KOPT-K1 (cell line): ENCODE measurements around the gene GMPPA.

Experiments
- H3K27ac ChIP-seq: fragments of 200-600 bp; sonication (generic); 2 replicates; pipeline ENCODE4 v1.5.1; 2016; ENCODE audit warnings: antibody characterized with exemption, mild to moderate bottlenecking, low read depth, low read length; ENCODE audit not compliant: poor library complexity, severe bottlenecking
- H3K36me3 ChIP-seq: fragments of 200-600 bp; sonication (generic); 2 replicates; pipeline ENCODE4 v1.5.1; 2017; ENCODE audit warnings: antibody characterized with exemption, mild to moderate bottlenecking, low read length, moderate library complexity; ENCODE audit not compliant: insufficient read depth
- H3K9me3 ChIP-seq: fragments of 200-600 bp; sonication (generic); 2 replicates; pipeline ENCODE4 v1.5.1; 2017; ENCODE audit warnings: antibody characterized with exemption, low read length, mild to moderate bottlenecking; ENCODE audit not compliant: insufficient read depth, poor library complexity, severe bottlenecking

The GMPPA gene

GRCh38 chr2:219464286-219465032, 34.2 kb upstream of the GMPPA start:
- Histone ChIP-seq H3K9me3 (no peaks in the 10 kb centered on the region), H3K27ac (no peak overlapping the region), H3K36me3 (no peaks in the 10 kb centered on the region)

GRCh38 chr2:219465659-219466561, 32.8 kb upstream of the GMPPA start:
- Histone ChIP-seq H3K36me3 (no peaks in the 10 kb centered on the region), H3K27ac (no peak overlapping the region), H3K9me3 (no peaks in the 10 kb centered on the region)

GRCh38 chr2:219466816-219467735, 31.6 kb upstream of the GMPPA start:
- Histone ChIP-seq H3K27ac (no peak overlapping the region), H3K36me3 (no peaks in the 10 kb centered on the region), H3K9me3 (no peaks in the 10 kb centered on the region)

GRCh38 chr2:219467736-219468075, 31.0 kb upstream of the GMPPA start:
- H3K36me3 ChIP-seq: no peaks in the 10 kb centered on the region
- H3K9me3 ChIP-seq: no peaks in the 10 kb centered on the region
- H3K27ac ChIP-seq: no peak overlapping the region

GRCh38 chr2:219468410-219469185, 30.1 kb upstream of the GMPPA start:
- H3K36me3 ChIP-seq: no peaks in the 10 kb centered on the region
- H3K9me3 ChIP-seq: no peaks in the 10 kb centered on the region
- H3K27ac ChIP-seq: no peak overlapping the region

GRCh38 chr2:219469186-219469724, 29.4 kb upstream of the GMPPA start:
- H3K36me3 ChIP-seq: no peaks in the 10 kb centered on the region
- no peak overlapping the region for H3K27ac ChIP-seq
- no peaks in the 10 kb centered on the region for H3K9me3 ChIP-seq

- H3K36me3 ChIP-seq: no peaks in the 10 kb centered on the region
- H3K9me3 ChIP-seq: no peaks in the 10 kb centered on the region
- no peak overlapping the region for H3K27ac ChIP-seq
Observed at GRCh38 chr2:219470429-219470828, 28.3 kb upstream of the GMPPA start.

GRCh38 chr2:219471476-219472371, 27.0 kb upstream of the GMPPA start:
- Histone ChIP-seq H3K9me3 (no peaks in the 10 kb centered on the region), H3K27ac (no peak overlapping the region), H3K36me3 (no peaks in the 10 kb centered on the region)

- Histone ChIP-seq H3K27ac (no peak overlapping the region), H3K9me3 (no peaks in the 10 kb centered on the region), H3K36me3 (no peaks in the 10 kb centered on the region)
Observed at GRCh38 chr2:219472629-219473187, 26.0 kb upstream of the GMPPA start.

- H3K27ac ChIP-seq: no peak overlapping the region
- H3K36me3 ChIP-seq: no peaks in the 10 kb centered on the region
- H3K9me3 ChIP-seq: no peaks in the 10 kb centered on the region
Observed at GRCh38 chr2:219473511-219473910, 25.2 kb upstream of the GMPPA start.

GRCh38 chr2:219474285-219475060, 24.2 kb upstream of the GMPPA start:
- H3K9me3 ChIP-seq: no peaks in the 10 kb centered on the region
- no peak overlapping the region for H3K27ac ChIP-seq
- H3K36me3 ChIP-seq: no peaks in the 10 kb centered on the region

GRCh38 chr2:219475278-219475677, 23.4 kb upstream of the GMPPA start:
- Histone ChIP-seq H3K9me3 (no peaks in the 10 kb centered on the region), H3K27ac (no peak overlapping the region), H3K36me3 (no peaks in the 10 kb centered on the region)
